CD4-positive, alpha-beta T cell (primary cell): ENCODE data around the gene MAP4K2. TPM values are rescaled to one million over a fixed set of nuclear protein-coding genes. Genes with fewer than 3 reads are reported as not detected.

Source experiments
- ATAC-seq: fragments of 200-7000 bp; cut with Tn5 transposase; one replicate; pipeline ENCODE4 v1.10.0; 2022; ENCODE audit warnings: mild to moderate bottlenecking; ENCODE audit not compliant: poor library complexity
- CTCF ChIA-PET: fragments of 350-600 bp; sonication (Branson Sonifier 250); formaldehyde crosslinking; loops from one replicate; lab custom pipeline; 2021; ENCODE audit warnings: antibody characterized with exemption, inconsistent platforms; lab: Charles Lee
- POLR2A ChIA-PET: fragments of 350-600 bp; sonication (Branson Sonifier 250); formaldehyde crosslinking; loops from one replicate; lab custom pipeline; 2021; ENCODE audit warnings: antibody characterized with exemption, inconsistent platforms; lab: Charles Lee
- DNase-seq, 14 experiments: peaks; one replicate each; pipeline ENCODE4 v3.0.0-alpha.2; 2013 to 2020; ENCODE audit warnings: mixed read lengths in 2 of 14
- H3K27ac ChIP-seq, 2 donors: one replicate each; pipeline versions ENCODE4 v1.5.1 to v1.7.0; 2013; ENCODE audit warnings: low read length in 2 of 2, low read depth in 1 of 2, mild to moderate bottlenecking in 1 of 2
- H3K27me3 ChIP-seq, 2 experiments: 1 replicate in 1 of 2; 2 replicates in 1 of 2; pipeline versions ENCODE4 v1.6.1 to v1.7.0; 2013; ENCODE audit warnings: low read length in 2 of 2, control low read depth in 1 of 2, mild to moderate bottlenecking in 1 of 2, moderate library complexity in 1 of 2; ENCODE audit not compliant: insufficient read depth in 2 of 2, control insufficient read depth in 1 of 2
- H3K36me3 ChIP-seq: one replicate; pipeline ENCODE4 v1.6.1; 2013; ENCODE audit warnings: low read length, control low read depth; ENCODE audit not compliant: insufficient read depth
- H3K4me1 ChIP-seq: one replicate; pipeline ENCODE4 v1.6.1; 2013; ENCODE audit warnings: low read length, control low read depth; ENCODE audit not compliant: insufficient read depth
- H3K4me3 ChIP-seq: one replicate; pipeline ENCODE4 v1.5.1; 2013; ENCODE audit warnings: mild to moderate bottlenecking, low read length, moderate library complexity
- H3K9me3 ChIP-seq, 2 experiments: 1 replicate in 1 of 2; 2 replicates in 1 of 2; pipeline versions ENCODE4 v1.6.1 to v1.7.0; 2013; ENCODE audit warnings: low read length in 2 of 2, mild to moderate bottlenecking in 2 of 2, control low read depth in 1 of 2, moderate library complexity in 1 of 2; ENCODE audit not compliant: control insufficient read depth in 1 of 2, insufficient read depth in 1 of 2
- H3K27ac Mint-ChIP-seq: one replicate; pipeline ENCODE4 v1.8.0; 2020; ENCODE audit warnings: mixed read lengths
- H3K27me3 Mint-ChIP-seq: one replicate; pipeline ENCODE4 v1.8.0; 2021; ENCODE audit warnings: mixed read lengths
- H3K36me3 Mint-ChIP-seq: one replicate; pipeline ENCODE4 v1.8.0; 2021; ENCODE audit warnings: low read depth, mixed read lengths
- H3K4me1 Mint-ChIP-seq: one replicate; pipeline ENCODE4 v1.8.0; 2021; ENCODE audit warnings: low read depth, mixed read lengths
- H3K4me3 Mint-ChIP-seq: one replicate; pipeline ENCODE4 v1.8.0; 2020; ENCODE audit warnings: mild to moderate bottlenecking, mixed read lengths
- H3K9me3 Mint-ChIP-seq: one replicate; pipeline ENCODE4 v1.8.0; 2020; ENCODE audit warnings: mixed read lengths
- intact Hi-C, 2 experiments: fragments of 100-400 bp; cut with DNase I in 1 of 2; cut with micrococcal nuclease in 1 of 2; formaldehyde crosslinking; loops; one replicate each; pipeline versions ENCODE4 v1.15.1 to v1.9.0; 2023 to 2025; cut with DNase I, micrococcal nuclease
- total RNA-seq, 174 experiments: library from RNA in 2 of 174; stranded (reverse) in 2 of 174; gene quantifications; one replicate each; pipeline ENCODE4 v1.2.3 and lab custom pipeline; 2021 to 2026
- TF ChIP-seq, protein P1 (sequence below): fragments of 200-600 bp; IDR thresholded peaks from one replicate; pipeline ENCODE4 v1.8.0; 2022; ENCODE audit warnings: antibody characterized with exemption, mild to moderate bottlenecking

Gene MAP4K2
- total RNA-seq, 2 experiments from 2014 or later, result 71.9 to 74.1 TPM

DNA sequence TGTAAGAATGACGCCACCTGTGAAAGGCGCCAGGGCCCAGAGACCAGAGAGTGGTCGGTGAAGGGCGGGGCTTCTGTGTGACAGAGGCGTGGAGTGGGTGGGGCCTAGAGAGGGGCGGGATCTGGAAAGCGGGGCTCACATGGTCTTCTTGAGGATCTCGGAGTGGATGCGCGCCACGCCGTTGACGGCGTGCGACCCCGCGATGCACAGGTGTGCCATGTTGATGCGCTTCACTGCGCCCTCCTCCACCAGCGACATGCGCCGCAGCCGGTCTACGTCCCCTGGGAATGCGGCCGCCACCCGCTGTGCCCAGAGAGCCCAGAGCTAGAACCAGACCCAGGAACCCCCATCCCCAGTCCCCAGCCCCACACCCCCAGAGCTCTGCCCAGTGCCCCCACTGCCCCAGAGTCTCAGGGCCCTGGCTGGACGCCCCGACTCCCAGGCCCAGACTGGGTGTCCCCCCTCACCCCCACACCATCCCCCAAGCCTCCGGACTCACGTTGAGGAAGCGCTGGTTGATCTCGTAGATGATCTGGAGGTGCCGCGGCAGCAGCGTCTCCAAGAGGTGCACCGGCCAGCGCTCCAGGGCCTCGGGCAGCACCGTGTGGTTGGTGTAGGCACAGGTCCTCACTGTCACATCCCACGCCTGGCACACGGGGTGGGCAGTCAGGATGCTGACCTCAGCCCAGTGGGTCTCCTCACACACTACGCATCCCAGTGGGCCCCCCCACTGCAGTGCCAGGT, 49.5 kb downstream of the MAP4K2 start:
- POLR2A ChIA-PET, result interaction anchor here (1.0 to 18.7 kb wide), 3 partner anchors 7 to 9 kb away, joined by 3 to 634 read pairs (median 634); partner anchors contain the start of genes PYGM and RASGRP2
- Mint-ChIP-seq H3K4me3 (no peak overlapping the region), H3K27me3 (no peaks in the 10 kb centered on the region), H3K4me1 (peaks cover 23% of the 10 kb centered on the region), H3K27ac (no peak overlapping the region), H3K36me3 (peaks cover 33% of the 10 kb centered on the region), H3K9me3 (no peaks in the 10 kb centered on the region)
- H3K9me3 ChIP-seq, result no peaks in the 10 kb centered on the region
- peak in 1 of 14 experiments; percentile 45 for DNase-seq
- H3K36me3 ChIP-seq, result peaks cover 34% of the 10 kb centered on the region
- TF ChIP-seq, protein P1, sequence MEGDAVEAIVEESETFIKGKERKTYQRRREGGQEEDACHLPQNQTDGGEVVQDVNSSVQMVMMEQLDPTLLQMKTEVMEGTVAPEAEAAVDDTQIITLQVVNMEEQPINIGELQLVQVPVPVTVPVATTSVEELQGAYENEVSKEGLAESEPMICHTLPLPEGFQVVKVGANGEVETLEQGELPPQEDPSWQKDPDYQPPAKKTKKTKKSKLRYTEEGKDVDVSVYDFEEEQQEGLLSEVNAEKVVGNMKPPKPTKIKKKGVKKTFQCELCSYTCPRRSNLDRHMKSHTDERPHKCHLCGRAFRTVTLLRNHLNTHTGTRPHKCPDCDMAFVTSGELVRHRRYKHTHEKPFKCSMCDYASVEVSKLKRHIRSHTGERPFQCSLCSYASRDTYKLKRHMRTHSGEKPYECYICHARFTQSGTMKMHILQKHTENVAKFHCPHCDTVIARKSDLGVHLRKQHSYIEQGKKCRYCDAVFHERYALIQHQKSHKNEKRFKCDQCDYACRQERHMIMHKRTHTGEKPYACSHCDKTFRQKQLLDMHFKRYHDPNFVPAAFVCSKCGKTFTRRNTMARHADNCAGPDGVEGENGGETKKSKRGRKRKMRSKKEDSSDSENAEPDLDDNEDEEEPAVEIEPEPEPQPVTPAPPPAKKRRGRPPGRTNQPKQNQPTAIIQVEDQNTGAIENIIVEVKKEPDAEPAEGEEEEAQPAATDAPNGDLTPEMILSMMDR, result no peak
- no peak for ATAC-seq
- H3K27me3 ChIP-seq, result no peaks in the 10 kb centered on the region
- H3K27ac ChIP-seq, result no peak overlapping the region
- CTCF ChIA-PET, result no interaction called here
- intact Hi-C loops, result no loop called here
- no peak overlapping the region for H3K4me3 ChIP-seq
- peaks cover 42% of the 10 kb centered on the region for H3K4me1 ChIP-seq

GRCh38 chr11:64753019-64753379, 50.0 kb downstream of the MAP4K2 start:
- peaks cover 23% of the 10 kb centered on the region for H3K4me1 Mint-ChIP-seq
- no peak overlapping the region for H3K4me3 Mint-ChIP-seq

GRCh38 chr11:64752175-64752970, 50.6 kb downstream of the MAP4K2 start:
- TF ChIP-seq, protein P1, result no peak
- H3K36me3 ChIP-seq, result peaks cover 28% of the 10 kb centered on the region
- Mint-ChIP-seq H3K36me3 (peaks cover 38% of the 10 kb centered on the region), H3K9me3 (no peaks in the 10 kb centered on the region), H3K27ac (no peak overlapping the region), H3K27me3 (no peaks in the 10 kb centered on the region), H3K4me3 (peak overlapping the region; percentile 9), H3K4me1 (peaks cover 23% of the 10 kb centered on the region)
- peak in 1 of 14 experiments; percentile 26 for DNase-seq
- intact Hi-C loops, result no loop called here
- H3K9me3 ChIP-seq, result no peaks in the 10 kb centered on the region
- POLR2A ChIA-PET, result interaction anchor here (1.0 to 18.7 kb wide), 3 partner anchors 8 to 26 kb away, joined by 3 to 634 read pairs (median 10); partner anchors contain the start of genes PYGM, RASGRP2 and SF1
- peaks cover 34% of the 10 kb centered on the region for H3K4me1 ChIP-seq
- H3K4me3 ChIP-seq, result no peak overlapping the region
- ATAC-seq, result no peak
- CTCF ChIA-PET, result interaction anchor here (1.0 kb wide), 1 partner anchor 16 kb away, joined by 4 read pairs; no protein-coding TSS in a partner anchor
- no peaks in the 10 kb centered on the region for H3K27me3 ChIP-seq
- no peak overlapping the region for H3K27ac ChIP-seq

More at GRCh38 chr11:64753019-64753379, 50.0 kb downstream of the MAP4K2 start:
- Histone ChIP-seq H3K4me1 (peaks cover 40% of the 10 kb centered on the region), H3K27me3 (no peaks in the 10 kb centered on the region), H3K27ac (no peak overlapping the region), H3K9me3 (no peaks in the 10 kb centered on the region), H3K36me3 (peaks cover 31% of the 10 kb centered on the region), H3K4me3 (no peak overlapping the region)
- Mint-ChIP-seq H3K27ac (no peak overlapping the region), H3K9me3 (no peaks in the 10 kb centered on the region), H3K36me3 (peaks cover 37% of the 10 kb centered on the region), H3K27me3 (no peaks in the 10 kb centered on the region)
- ChIA-PET POLR2A (interaction anchor here (1.0 to 18.7 kb wide), 3 partner anchors 8 to 25 kb away, joined by 3 to 634 read pairs (median 10); partner anchors contain the start of genes PYGM, RASGRP2 and SF1), CTCF (interaction anchor here (1.0 kb wide), 1 partner anchor 15 kb away, joined by 4 read pairs; no protein-coding TSS in a partner anchor)
- intact Hi-C loops, result no loop called here
- no peak for ATAC-seq
- TF ChIP-seq, protein P1, result no peak
- no peak for DNase-seq
